ENCODE results near the gene MRPL12.

The MRPL12 gene

DNA sequence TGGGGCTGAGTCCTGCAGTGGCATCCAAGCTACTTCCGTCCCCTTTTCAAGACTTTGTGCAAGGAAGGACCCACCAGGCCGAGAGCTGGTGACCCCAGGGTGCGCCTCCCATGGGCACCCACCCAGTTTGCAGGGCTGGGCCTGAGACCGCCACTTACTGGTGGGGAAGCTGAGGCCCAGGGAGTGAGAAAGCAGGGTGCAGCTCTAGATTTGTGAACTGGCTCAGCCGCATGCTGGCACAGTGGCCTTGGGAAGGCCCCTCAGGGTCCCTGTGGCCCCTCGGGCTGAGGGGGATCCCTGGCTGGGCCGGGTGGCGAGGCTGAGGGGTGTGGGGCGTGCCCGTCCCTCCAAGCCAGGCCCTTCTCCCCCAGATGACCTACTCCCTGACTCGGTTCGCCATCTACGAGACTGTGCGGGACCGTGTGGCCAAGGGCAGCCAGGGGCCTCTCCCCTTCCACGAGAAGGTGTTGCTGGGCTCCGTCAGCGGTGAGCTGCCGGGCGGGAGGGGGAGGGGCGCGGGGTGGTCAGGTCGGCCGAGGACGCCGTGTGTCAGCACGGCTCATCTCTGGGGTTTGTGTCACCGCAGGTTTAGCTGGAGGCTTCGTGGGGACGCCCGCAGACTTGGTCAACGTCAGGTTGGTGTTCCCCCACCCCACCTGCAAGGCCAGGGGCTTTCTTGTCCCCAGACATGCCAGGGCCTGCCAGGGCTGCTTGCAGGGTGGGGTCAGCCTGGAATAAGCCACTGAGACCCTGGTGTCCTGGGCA lies 12.1 kb downstream of the MRPL12 start:
- no peak for FAIRE-seq
- no peak for DNase-seq (ENCODE audit: low spot score)

- DNase-seq (ENCODE audit: low spot score) (no peak), FAIRE-seq (no peak)
Measured at GRCh38 chr17:81715872-81716673, 12.9 kb downstream of the MRPL12 start.

DNA sequence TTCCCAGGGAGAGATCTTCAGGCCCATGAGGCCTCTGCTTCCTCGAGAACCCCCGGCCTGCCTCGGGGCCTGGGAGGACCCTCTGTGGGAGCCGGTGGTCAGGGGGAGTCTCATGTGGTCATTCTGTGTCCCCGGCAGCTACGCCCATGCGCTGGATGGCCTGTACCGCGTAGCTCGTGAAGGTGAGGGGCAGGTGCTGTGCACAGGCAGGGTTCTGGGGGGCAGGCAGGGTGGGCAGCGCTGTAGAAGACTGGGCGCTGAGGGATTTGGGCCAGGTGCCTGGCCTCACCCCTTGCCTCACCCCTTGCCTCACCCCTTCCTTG lies 13.5 kb downstream of the MRPL12 start:
- no peak for DNase-seq (ENCODE audit: low spot score)
- no peak for FAIRE-seq

DNA sequence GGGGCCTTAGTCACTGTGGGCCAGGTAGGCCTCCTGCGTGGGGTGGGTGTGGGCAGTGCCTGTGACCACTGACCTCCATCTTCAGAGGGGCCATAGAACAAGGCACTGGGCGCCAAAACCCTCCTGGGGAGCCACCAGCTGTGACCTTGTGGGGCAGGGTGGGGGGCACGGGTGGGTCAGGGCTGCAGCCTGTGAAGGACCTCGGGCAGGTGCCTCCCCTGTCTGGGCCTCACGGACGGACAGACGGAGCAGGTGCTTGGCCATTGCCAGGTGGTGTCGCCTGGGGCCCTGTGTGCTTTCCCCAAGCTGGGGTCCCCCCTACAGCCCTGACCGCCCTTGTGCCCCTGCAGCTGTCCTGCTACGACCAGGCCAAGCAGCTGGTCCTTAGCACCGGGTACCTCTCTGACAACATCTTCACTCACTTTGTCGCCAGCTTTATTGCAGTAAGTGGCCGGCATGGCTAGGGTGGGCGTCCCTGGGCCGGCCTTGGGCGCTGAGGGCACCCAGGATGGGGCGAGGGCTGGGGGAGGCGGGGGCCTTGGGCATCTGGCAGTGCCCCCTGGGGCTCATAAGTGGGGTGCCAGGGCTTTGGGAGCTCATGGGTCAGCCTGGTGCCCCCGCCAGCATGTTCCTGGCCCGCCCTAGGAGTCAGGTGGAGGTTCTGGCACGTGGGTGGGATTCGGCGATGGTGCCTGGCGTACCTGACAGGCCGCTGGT lies 14.0 kb downstream of the MRPL12 start:
- FAIRE-seq (no peak), DNase-seq (ENCODE audit: low spot score) (no peak)

DNA sequence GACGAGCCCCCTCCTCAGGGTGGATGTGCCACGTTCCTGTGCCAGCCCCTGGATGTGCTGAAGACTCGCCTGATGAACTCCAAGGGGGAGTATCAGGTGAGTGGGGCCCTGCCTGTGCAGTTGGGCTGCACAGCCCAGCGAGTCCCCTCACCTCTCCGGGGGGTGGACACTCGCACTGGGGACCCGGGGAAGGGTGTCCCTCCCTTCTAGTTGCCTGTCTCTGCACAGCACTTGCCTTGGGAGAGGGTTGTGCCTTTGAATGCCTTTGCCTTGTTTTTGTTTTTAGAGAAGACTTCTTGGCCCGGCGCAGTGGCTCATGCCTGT lies 14.6 kb downstream of the MRPL12 start:
- DNase-seq (ENCODE audit: low spot score) = no peak

GRCh38 chr17:81719410-81720266 lies 16.5 kb downstream of the MRPL12 start:
- FAIRE-seq = no peak
- no peak for DNase-seq (ENCODE audit: low spot score)

More for the DNA sequence above, 14.6 kb downstream of the MRPL12 start:
- no peak for FAIRE-seq

GRCh38 chr17:81720267-81721071 lies 17.3 kb downstream of the MRPL12 start:
- FAIRE-seq = no peak
- no peak for DNase-seq (ENCODE audit: low spot score)

DNA sequence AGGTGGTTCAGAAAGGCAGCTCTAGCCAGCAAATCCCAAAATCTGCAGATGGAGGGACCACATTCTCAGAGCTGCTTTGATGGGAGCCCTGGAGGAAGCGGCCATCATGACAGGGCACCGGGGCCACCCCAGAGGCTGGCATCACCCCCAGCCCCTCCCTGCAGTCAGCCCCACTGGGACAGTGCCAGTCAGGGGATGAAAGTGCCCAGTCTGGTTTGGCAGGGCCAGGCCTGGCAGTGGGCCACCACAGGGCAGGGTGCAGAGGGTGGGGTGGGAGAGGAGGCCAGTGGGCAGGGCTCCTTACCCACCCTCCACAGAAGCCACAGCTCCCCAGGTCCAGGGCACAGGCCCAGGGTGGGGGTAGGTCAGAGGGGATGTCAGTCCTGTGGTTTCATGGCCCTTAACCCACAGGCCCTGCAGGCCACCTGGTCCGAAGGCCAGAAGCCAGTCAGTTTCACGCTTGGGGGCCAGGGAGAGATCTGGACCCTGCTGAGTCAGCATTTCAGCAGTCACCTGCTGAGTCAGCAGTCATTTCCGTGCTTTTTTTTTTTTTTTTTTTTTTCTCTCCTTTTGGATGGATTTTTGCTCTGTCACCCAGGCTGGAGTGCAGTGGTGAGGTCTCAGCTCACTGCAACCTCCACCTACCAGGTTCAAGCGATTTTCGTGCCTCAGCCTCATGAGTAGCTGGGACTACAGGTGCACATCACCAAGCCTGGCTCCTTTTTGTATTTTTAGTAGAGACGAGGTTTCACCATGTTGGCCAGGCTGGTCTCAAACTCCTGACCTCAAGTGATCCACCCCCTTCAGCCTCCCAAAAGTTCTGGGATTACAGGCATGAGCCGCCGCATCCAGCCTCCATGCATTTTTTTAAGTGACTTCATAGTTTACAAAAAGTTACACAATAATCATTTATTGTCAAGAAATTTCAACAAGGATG lies 19.3 kb downstream of the MRPL12 start:
- DNase-seq (ENCODE audit: low spot score) (peak; percentile 93), FAIRE-seq (peak; percentile 93)

- no peak for DNase-seq (ENCODE audit: low spot score)
- no peak for FAIRE-seq
Measured at GRCh38 chr17:81723651-81724209, 20.6 kb downstream of the MRPL12 start.

DNA sequence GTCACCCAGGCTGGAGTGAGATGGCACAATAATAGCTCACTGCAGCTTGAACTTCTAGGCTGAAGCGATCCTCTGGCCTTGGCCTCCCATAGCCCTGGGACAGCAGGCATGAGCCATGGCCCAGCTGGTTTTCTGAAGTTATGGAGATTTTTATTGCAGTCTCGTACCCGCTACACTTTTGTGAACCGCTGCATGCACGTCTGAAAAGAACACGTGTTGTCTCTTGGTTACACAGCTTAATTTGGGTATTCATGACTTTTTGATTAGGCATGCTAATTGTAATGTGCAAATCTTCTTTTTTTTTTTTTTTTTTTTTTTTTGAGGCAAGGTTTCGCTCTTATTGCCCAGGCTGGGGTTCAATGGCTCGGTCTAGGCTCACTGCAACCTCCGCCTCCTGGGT lies 22.3 kb downstream of the MRPL12 start:
- FAIRE-seq = no peak

GRCh38 chr17:81726004-81726403 lies 22.8 kb downstream of the MRPL12 start:
- no peak for DNase-seq (ENCODE audit: low spot score)
- FAIRE-seq = no peak

More for the DNA sequence above, 22.3 kb downstream of the MRPL12 start:
- no peak for DNase-seq (ENCODE audit: low spot score)

DNA sequence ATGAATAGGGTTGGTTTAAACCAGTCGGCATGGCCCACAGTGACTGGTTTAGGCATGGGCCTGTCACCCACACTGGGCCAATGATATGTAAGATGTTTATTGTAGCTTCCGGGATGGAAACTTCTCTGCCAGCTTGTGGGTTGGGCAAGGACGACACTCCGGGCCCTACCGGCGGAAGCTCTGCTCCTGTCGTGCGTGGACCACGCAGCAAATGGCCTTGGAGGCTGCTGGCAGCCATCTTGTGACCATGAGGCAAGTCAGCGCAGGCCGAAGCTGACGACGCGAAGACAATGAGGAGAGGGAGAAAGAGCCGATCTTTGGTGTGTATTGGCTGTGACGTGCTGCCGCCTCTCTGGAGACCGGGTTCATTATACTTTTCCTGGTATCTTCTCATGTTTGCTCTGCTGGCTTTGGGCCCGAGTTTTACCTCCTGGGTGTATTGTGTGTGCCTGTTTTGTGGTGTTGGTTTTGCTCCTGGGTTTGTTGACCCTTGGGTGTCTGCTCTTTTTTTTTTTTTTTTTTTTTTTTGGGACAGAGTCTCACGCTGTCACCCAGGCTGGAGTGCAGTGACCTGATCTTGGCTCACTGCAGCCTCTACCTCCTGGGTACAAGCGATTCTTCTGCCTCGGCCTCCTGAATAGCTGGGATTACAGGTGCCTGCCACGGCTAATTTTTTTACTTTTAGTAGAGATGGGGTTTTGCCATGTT lies 24.3 kb downstream of the MRPL12 start:
- DNase-seq (ENCODE audit: low spot score) = no peak
- no peak for FAIRE-seq

- FAIRE-seq (no peak), DNase-seq (ENCODE audit: low spot score) (peak; percentile 65)
Measured at GRCh38 chr17:81733507-81734404, 30.6 kb downstream of the MRPL12 start.

DNA sequence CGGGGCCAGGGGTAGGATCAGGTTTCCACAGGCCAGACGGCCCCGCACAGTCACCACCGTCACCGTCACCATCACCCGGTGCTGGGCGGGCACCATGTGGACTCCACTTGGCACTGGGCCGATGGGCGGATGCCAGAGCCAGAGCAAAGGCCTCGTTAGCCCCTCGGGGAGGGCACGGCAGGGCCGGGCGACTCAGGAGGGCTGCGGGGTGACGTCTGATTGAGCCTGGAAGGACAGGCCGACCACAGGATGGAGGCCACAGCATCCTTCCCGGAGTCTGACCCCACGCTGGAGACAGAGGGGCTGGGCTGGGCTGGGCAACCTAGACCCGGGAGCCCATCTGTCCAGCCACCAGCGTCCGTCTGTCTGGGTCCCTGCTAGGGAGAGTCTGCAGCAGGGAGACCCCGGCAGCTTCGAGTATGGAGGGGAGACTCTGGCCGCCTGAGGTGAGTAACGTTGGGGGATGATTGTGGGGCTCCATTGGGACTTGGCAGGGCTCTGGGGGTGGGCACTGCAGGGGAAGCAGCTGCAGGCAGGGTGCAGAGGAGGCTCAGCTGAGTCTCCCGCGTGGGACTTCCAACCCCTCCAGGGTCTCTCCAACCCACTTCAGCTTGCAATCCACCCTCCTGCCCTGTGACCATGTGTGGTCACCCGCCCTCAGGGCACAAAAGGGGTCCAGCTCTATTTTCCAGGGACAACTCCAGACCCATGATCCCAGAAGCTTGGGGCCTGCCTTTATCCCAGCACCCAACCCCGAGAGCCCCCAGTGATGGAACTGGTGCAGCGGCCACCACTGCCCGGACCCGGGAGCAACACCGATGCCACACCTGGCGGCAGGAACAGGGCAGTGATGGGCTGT lies 31.5 kb downstream of the MRPL12 start:
- FAIRE-seq (no peak), DNase-seq (ENCODE audit: low spot score) (no peak)

DNA sequence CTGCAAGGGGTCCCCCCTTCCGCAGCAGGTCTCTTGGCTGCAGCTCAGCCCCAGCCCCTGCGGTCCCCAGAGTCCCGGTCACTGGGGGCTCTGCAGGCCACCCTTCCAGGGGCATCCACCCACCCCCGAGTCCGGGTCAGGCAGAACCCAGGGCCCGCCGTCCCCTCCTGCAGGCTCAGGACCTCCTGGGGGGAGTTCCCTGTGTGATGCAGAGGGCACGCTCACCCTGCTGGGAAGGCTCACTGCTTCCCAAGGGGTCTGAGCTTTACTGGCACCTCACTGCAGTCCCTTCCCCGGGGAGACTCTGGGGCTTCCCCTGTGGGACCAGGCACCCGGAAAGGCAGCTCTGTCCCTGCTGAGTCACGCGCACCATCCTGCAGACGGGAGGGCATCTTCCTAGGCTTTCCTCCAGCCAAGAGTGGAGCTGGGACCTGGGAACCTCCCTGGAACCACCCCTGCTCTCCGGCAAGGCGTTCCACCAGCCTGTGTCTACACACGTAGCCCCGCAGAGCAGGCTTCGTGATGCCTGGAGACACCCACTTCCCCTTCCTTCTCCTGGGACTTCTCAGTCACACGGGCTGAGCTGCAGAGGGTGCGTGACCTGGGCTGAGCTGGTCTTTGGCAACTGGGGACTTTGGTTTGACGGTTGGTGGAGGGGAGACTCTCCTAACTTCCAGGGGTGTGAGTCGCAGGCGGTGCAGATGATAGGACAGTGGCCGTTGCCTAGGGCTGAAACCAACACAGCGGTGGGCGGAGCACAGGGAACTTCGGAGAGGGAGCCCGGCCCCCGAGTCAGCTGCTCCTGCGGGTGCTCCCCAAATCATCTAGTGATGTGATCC lies 32.3 kb downstream of the MRPL12 start:
- no peak for FAIRE-seq

More for the DNA sequence above, 32.3 kb downstream of the MRPL12 start:
- DNase-seq (ENCODE audit: low spot score) = peak; percentile 63
